Muscle layer of colon (tissue), 2 donors: ENCODE data around the gene SPATA6L.

Experiments used
- H3K27ac ChIP-seq: one replicate; pipeline ENCODE4 v1.7.0; 2013; ENCODE audit warnings: low read depth, mild to moderate bottlenecking, low read length, moderate library complexity
- H3K27me3 ChIP-seq, 2 donors: one replicate each; pipeline ENCODE4 v1.7.0; 2013; ENCODE audit warnings: low read length in 2 of 2, mild to moderate bottlenecking in 2 of 2; ENCODE audit not compliant: insufficient read depth in 2 of 2, control insufficient read depth in 1 of 2
- H3K36me3 ChIP-seq: one replicate; pipeline ENCODE4 v1.7.0; 2013; ENCODE audit warnings: mild to moderate bottlenecking, low read length; ENCODE audit not compliant: insufficient read depth
- H3K4me1 ChIP-seq: one replicate; pipeline ENCODE4 v1.7.0; 2013; ENCODE audit warnings: mild to moderate bottlenecking, low read length; ENCODE audit not compliant: insufficient read depth
- H3K4me3 ChIP-seq, 2 donors: one replicate each; pipeline ENCODE4 v1.7.0; 2013; ENCODE audit warnings: low read length in 2 of 2, low read depth in 1 of 2, mild to moderate bottlenecking in 1 of 2, moderate library complexity in 1 of 2
- H3K9ac ChIP-seq: one replicate; pipeline ENCODE4 v1.7.0; 2013; ENCODE audit warnings: low read length
- H3K9me3 ChIP-seq: one replicate; pipeline ENCODE4 v1.7.0; 2013; ENCODE audit warnings: mild to moderate bottlenecking, low read length
- donor health status: abdominal sarcoma.
- donor health status: Adenocarcinoma of cecum.

The SPATA6L gene

DNA sequence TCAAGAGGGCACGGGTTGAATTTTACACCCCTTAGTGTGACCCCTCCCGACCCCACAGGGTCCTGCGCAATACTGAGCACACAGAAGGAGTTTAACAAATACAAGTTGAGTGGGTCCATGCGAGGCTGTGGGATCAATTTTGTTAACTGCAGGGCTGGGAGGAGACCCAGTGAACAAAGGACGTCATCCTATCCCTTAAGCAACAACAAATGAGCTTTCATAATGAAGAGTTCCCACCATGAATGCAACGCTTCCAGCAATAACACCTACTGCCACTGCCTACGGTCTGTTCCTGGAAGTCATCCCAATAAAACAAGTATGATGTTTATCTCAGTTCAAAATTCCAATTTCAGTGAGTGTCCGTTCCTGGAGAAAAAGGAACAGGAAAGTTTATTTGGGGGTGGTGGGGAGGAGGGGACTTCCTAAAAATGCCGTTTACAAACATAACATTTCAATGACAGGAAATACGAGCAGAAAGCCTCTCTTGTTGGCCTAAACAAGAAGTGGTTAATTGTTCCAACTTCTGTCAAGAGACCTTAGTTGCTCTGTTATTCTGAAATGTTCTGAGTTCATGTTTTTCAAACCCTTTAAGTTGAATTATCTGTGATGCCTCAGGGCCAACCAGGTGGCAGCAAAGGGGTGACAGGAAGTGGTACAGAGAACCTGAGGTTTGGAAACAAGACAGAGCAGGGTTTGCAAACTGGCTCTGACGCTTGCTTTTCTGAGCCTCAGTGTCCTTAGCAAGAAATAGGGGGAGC lies 69.9 kb downstream of the SPATA6L start:
- Histone ChIP-seq H3K9ac (no peak overlapping the region), H3K36me3 (no peaks in the 10 kb centered on the region), H3K4me1 (peaks cover 25% of the 10 kb centered on the region), H3K27me3 (no peaks in the 10 kb centered on the region), H3K4me3 (peak overlapping the region in 1 of 2 donors; percentile 5), H3K27ac (peak overlapping the region; percentile 63), H3K9me3 (no peaks in the 10 kb centered on the region)

DNA sequence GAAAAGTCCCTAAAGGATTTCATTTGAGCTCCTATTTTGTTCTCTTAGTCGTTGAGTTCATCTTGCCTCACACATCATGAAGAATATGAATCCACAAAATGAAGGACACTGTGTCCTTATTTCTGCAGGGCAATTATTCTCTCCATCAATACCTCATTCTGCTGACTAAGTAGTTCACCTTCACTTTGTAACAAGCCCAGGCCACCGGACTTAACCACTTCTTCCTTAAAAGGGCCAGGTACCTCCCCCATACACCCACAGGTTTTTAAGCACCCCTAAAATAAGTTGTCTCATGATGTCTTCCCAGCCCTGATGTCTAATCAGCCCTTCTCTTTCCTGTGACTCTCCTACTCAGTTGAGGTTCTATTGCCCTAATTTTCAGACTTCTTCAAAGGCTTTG lies 71.3 kb downstream of the SPATA6L start:
- Histone ChIP-seq H3K9me3 (no peaks in the 10 kb centered on the region), H3K36me3 (no peaks in the 10 kb centered on the region), H3K4me1 (peaks cover 39% of the 10 kb centered on the region), H3K4me3 (no peak overlapping the region), H3K27ac (no peak overlapping the region), H3K9ac (no peak overlapping the region), H3K27me3 (no peaks in the 10 kb centered on the region)

- no peaks in the 10 kb centered on the region for H3K9me3 ChIP-seq
- no peaks in the 10 kb centered on the region for H3K36me3 ChIP-seq
- no peak overlapping the region for H3K27ac ChIP-seq
- peaks cover 43% of the 10 kb centered on the region for H3K4me1 ChIP-seq
- no peak overlapping the region for H3K9ac ChIP-seq
- no peak overlapping the region for H3K4me3 ChIP-seq
- no peaks in the 10 kb centered on the region for H3K27me3 ChIP-seq
These were observed 71.7 kb downstream of the SPATA6L start for GRCh38 chr9:4594545-4594944.

DNA sequence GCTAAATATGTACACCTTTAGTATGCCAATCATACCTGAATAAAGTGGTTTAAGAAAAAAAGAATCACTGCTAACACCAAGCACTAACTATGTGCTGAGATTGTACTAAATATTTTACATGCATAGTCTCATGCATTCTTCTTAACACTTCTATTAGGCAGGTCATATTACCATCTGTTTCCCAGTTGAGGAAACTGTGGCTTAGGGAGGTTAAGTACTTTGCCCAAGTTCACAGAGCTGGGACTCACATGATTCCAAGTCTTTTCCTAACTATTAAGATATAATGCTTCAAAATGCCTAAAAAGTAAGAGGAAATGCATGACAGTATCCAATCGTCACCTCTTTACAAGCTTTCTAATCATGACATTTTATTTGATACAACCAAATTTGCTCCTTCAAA lies 73.4 kb downstream of the SPATA6L start:
- no peak overlapping the region for H3K4me3 ChIP-seq
- peaks cover 53% of the 10 kb centered on the region for H3K4me1 ChIP-seq
- H3K27me3 ChIP-seq = no peaks in the 10 kb centered on the region
- no peak overlapping the region for H3K27ac ChIP-seq
- H3K36me3 ChIP-seq = no peaks in the 10 kb centered on the region
- no peak overlapping the region for H3K9ac ChIP-seq
- no peaks in the 10 kb centered on the region for H3K9me3 ChIP-seq

- H3K4me1 ChIP-seq = peaks cover 48% of the 10 kb centered on the region
- no peaks in the 10 kb centered on the region for H3K36me3 ChIP-seq
- no peak overlapping the region for H3K9ac ChIP-seq
- H3K27me3 ChIP-seq = no peaks in the 10 kb centered on the region
- no peaks in the 10 kb centered on the region for H3K9me3 ChIP-seq
- H3K4me3 ChIP-seq = no peak overlapping the region
- no peak overlapping the region for H3K27ac ChIP-seq
These were observed 74.0 kb downstream of the SPATA6L start for GRCh38 chr9:4592295-4592694.

- Histone ChIP-seq H3K4me3 (peak overlapping the region in 1 of 2 donors; percentile 32), H3K27ac (peak overlapping the region; percentile 58), H3K27me3 (no peaks in the 10 kb centered on the region), H3K9ac (no peak overlapping the region), H3K9me3 (no peaks in the 10 kb centered on the region), H3K4me1 (peaks cover 41% of the 10 kb centered on the region), H3K36me3 (no peaks in the 10 kb centered on the region)
These were observed 75.2 kb downstream of the SPATA6L start for GRCh38 chr9:4591123-4591500.

DNA sequence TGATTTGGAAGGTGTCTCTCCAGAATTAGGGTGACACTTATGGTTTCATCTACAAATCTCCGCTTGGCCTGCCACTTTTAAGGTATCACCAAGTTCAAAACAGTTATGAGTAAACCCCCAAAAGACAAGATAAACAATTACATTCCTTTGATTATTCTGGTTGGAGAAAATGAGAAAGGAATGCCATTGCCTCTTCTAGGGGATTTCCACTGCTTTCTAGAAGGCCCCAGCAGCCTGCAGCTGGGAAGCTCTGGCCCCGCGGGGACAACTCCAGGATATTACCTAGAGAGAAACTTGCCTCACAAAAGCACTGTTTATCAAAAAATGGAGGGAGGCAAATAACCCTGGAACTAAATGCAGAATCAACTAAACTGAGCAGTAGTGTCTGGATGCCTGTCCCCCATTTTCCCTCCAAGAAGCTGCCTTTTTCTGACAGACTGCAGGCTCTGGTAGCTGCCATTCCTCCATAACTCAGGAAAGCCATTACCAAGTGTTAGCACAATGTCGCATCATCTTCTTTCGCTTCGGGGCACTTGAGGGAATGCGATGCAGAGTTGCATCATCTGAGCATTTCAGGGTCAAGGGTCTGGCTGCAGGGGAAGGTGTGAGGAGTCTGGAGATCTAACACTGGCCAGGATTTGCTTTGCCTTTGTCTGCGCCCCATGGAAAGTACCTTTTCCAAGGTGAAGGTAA lies 75.7 kb downstream of the SPATA6L start:
- Histone ChIP-seq H3K9me3 (no peaks in the 10 kb centered on the region), H3K4me3 (peak overlapping the region in 1 of 2 donors; percentile 32), H3K27ac (peak overlapping the region; percentile 58), H3K36me3 (no peaks in the 10 kb centered on the region), H3K27me3 (no peaks in the 10 kb centered on the region), H3K9ac (no peak overlapping the region), H3K4me1 (peaks cover 36% of the 10 kb centered on the region)

DNA sequence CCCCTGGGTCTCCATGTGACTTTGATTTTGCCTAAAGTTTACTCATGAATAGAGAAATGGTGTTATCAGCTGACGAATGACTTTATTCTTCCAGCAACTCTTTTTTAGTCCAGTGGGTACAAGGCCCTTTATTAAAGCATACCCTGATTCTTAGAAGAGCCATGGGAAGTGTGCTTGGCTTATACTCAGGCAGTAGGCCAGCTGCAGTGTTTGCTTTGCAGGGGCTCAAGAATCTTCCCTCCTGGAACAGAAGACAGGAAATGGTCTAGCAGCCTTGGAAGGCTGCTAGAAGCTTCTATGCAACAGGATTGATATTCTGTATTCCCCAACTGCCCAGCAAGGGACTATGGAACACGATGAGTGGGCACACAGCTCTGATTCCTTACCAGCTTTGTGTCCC lies 77.6 kb downstream of the SPATA6L start:
- H3K4me1 ChIP-seq = peaks cover 36% of the 10 kb centered on the region
- peaks cover 11% of the 10 kb centered on the region for H3K36me3 ChIP-seq
- no peaks in the 10 kb centered on the region for H3K27me3 ChIP-seq
- H3K4me3 ChIP-seq = no peak overlapping the region
- H3K9me3 ChIP-seq = no peaks in the 10 kb centered on the region
- no peak overlapping the region for H3K27ac ChIP-seq
- H3K9ac ChIP-seq = no peak overlapping the region

DNA sequence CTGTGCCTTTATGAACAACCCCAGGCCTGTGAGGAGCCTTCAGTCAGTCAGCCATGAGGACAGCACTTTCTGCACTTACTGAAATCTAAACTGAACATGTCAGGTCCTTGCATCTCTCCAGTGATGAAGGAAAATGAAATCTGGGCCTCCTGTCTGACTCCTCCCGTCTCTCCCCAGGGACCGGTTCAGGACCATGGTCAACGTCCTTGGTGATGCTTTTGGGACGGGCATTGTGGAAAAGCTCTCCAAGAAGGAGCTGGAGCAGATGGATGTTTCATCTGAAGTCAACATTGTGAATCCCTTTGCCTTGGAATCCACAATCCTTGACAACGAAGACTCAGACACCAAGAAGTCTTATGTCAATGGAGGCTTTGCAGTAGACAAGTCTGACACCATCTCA lies 81.1 kb downstream of the SPATA6L start:
- no peaks in the 10 kb centered on the region for H3K9me3 ChIP-seq
- no peak overlapping the region for H3K27ac ChIP-seq
- no peak overlapping the region for H3K9ac ChIP-seq
- H3K4me1 ChIP-seq = peaks cover 19% of the 10 kb centered on the region
- peaks cover 12% of the 10 kb centered on the region for H3K36me3 ChIP-seq
- H3K27me3 ChIP-seq = no peaks in the 10 kb centered on the region
- no peak overlapping the region for H3K4me3 ChIP-seq

DNA sequence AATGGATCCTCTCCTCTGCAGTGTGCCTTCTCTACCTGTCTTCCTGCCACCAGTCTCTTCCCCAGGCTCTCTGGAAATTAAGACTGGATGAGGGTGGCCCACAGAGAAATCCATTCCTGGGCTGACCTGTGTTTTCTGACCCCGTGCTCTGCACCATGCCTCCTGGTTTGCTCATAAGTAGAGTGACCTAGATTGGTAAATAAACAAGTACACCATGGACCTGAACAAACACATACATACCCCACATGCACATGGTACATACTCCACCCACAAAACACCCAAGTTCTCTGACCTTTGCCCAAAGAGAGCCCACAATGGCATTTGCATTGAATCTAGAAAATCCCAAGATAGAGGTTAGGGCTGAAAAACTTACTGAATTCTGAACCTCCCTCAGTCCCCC lies 81.6 kb downstream of the SPATA6L start:
- Histone ChIP-seq H3K4me1 (peaks cover 14% of the 10 kb centered on the region), H3K9me3 (no peaks in the 10 kb centered on the region), H3K27ac (no peak overlapping the region), H3K9ac (no peak overlapping the region), H3K36me3 (peaks cover 12% of the 10 kb centered on the region), H3K4me3 (no peak overlapping the region), H3K27me3 (no peaks in the 10 kb centered on the region)

- H3K9me3 ChIP-seq = no peaks in the 10 kb centered on the region
- H3K27me3 ChIP-seq = no peaks in the 10 kb centered on the region
- no peak overlapping the region for H3K4me3 ChIP-seq
- H3K9ac ChIP-seq = no peak overlapping the region
- no peaks in the 10 kb centered on the region for H3K4me1 ChIP-seq
- H3K36me3 ChIP-seq = peaks cover 12% of the 10 kb centered on the region
- no peak overlapping the region for H3K27ac ChIP-seq
These were observed 83.3 kb downstream of the SPATA6L start for GRCh38 chr9:4583001-4583400.
